K562 (cell line): ENCODE results near the gene CACNA2D3. TPM values are rescaled to one million over a fixed set of nuclear protein-coding genes. Genes with fewer than 3 reads are reported as not detected.

Experiments
- ATAC-seq: fragments of 200-7000 bp; cut with Tn5 transposase; 3 replicates; pipeline ENCODE4 v1.9.1; 2020; ENCODE audit warnings: moderate library complexity
- BruUV-seq: library from RNA; stranded (reverse); fragments of 400-500 nt; replicated peaks from 2 replicates; lab custom pipeline; 2021; lab: Mats Ljungman, UMichigan
- CTCF ChIA-PET: fragments of 300-600 bp; formaldehyde crosslinking; extraction: SDS; loops from one replicate; lab custom pipeline; 2021; ENCODE audit warnings: low intra/inter-chr PET ratio; lab: Yijun Ruan, JAX
- POLR2A ChIA-PET: fragments of 300-600, 350-650 bp; sonication (Branson Sonifier 250); formaldehyde crosslinking; extraction: SDS; loops from one replicate; lab custom pipeline; 2021; ENCODE audit warnings: antibody characterized with exemption, inconsistent platforms; lab: Yijun Ruan, JAX
- DNase-seq, 4 experiments: peaks; one replicate each; pipeline versions ENCODE4 v3.0.0 to v3.0.0-alpha.2; 2011 to 2018; ENCODE audit warnings: low spot score in 3 of 4, mixed read lengths in 3 of 4; ENCODE audit errors: extremely low read depth in 1 of 4
- FAIRE-seq: peaks from 2 replicates; lab custom pipeline; 2011; peaks lifted over from hg19 to GRCh38; lab: Jason Lieb, UNC
- H2AFZ ChIP-seq: 2 replicates; pipeline ENCODE4 v1.6.0; 2011; ENCODE audit warnings: low read depth, low read length, control low read depth, inconsistent platforms
- H3K27ac ChIP-seq: fragments of 200-600 bp; 3 replicates; pipeline ENCODE4 v1.8.0; 2011; ENCODE audit warnings: low read depth, mild to moderate bottlenecking, control low read depth, inconsistent platforms, low read length, moderate library complexity, mixed read lengths; ENCODE audit errors: extremely low read depth
- H3K27me3 ChIP-seq, 2 experiments: fragments of 300-600 bp in 1 of 2; 2 replicates in 1 of 2; 3 replicates in 1 of 2; pipeline versions ENCODE4 v1.6.0 to v1.8.0; 2011; ENCODE audit warnings: inconsistent platforms in 2 of 2, low read length in 2 of 2, mild to moderate bottlenecking in 1 of 2, mixed read lengths in 1 of 2, moderate library complexity in 1 of 2; ENCODE audit not compliant: control insufficient read depth in 2 of 2, insufficient read depth in 2 of 2
- H3K36me3 ChIP-seq: fragments of 300-600 bp; 3 replicates; pipeline ENCODE4 v1.8.0; 2011; ENCODE audit warnings: mild to moderate bottlenecking, low read length, inconsistent platforms; ENCODE audit not compliant: control insufficient read depth, insufficient read depth
- H3K4me1 ChIP-seq, 2 experiments: fragments of 200-600 bp in 1 of 2; replicated peaks in 1 of 2; 2 replicates in 1 of 2; 3 replicates in 1 of 2; pipeline versions ENCODE4 v1.5.1 to v1.8.0; 2011; ENCODE audit warnings: inconsistent platforms in 2 of 2, low read length in 2 of 2, mild to moderate bottlenecking in 1 of 2, mixed read lengths in 1 of 2, moderate library complexity in 1 of 2; ENCODE audit not compliant: control insufficient read depth in 2 of 2, insufficient read depth in 2 of 2
- H3K4me2 ChIP-seq: 2 replicates; pipeline ENCODE4 v1.6.1; 2011; ENCODE audit warnings: low read length, control low read depth, inconsistent platforms, mixed read lengths; ENCODE audit not compliant: insufficient read depth
- H3K4me3 ChIP-seq: fragments of 200-600 bp; sonication (generic), shearing (Covaris generic); 2 replicates; pipeline ENCODE4 v1.5.1; 2016; ENCODE audit warnings: control low read depth, inconsistent platforms
- H3K79me2 ChIP-seq: fragments of 200-600 bp; 3 replicates; pipeline ENCODE4 v1.8.0; 2011; ENCODE audit warnings: low read length, inconsistent platforms; ENCODE audit not compliant: control insufficient read depth, insufficient read depth
- H3K9ac ChIP-seq, 2 experiments: 2 replicates each; pipeline versions ENCODE4 v1.6.0 to v1.6.1; 2011; ENCODE audit warnings: low read depth in 2 of 2, low read length in 2 of 2, control low read depth in 1 of 2, inconsistent platforms in 1 of 2, mild to moderate bottlenecking in 1 of 2, mixed read lengths in 1 of 2; ENCODE audit not compliant: insufficient read depth in 1 of 2
- H3K9me1 ChIP-seq: one replicate; pipeline ENCODE4 v1.6.0; 2011; ENCODE audit warnings: inconsistent platforms, mild to moderate bottlenecking, low read length, moderate library complexity; ENCODE audit not compliant: control insufficient read depth, insufficient read depth
- H3K9me3 ChIP-seq: replicated peaks from 2 replicates; pipeline ENCODE4 v1.5.1; 2011; ENCODE audit warnings: low read depth, low read length, inconsistent platforms; ENCODE audit not compliant: control insufficient read depth, insufficient read depth
- H4K20me1 ChIP-seq: replicated peaks from 2 replicates; pipeline ENCODE4 v1.6.1; 2011; ENCODE audit warnings: low read length, inconsistent platforms, mixed read lengths; ENCODE audit not compliant: control insufficient read depth, insufficient read depth
- ELK1 ChIP-seq: sonication (generic); formaldehyde crosslinking; IDR thresholded peaks from 2 replicates; pipeline ENCODE4 v1.8.1; 2022; ENCODE audit warnings: missing genetic modification reagents
- FOXK1 ChIP-seq: sonication (generic); formaldehyde crosslinking; IDR thresholded peaks from 2 replicates; pipeline ENCODE4 v1.8.0; 2022; ENCODE audit warnings: missing genetic modification reagents, mild to moderate bottlenecking, borderline replicate concordance
- PHF8 ChIP-seq: fragments of 200-600 bp; sonication (generic); IDR thresholded peaks from 2 replicates; pipeline ENCODE4 v1.6.1; 2012; ENCODE audit warnings: mixed run types, mild to moderate bottlenecking, inconsistent platforms, low read length, moderate library complexity, borderline replicate concordance
- SMARCA4 ChIP-seq: fragments of 450-650 bp; IDR thresholded peaks from 2 replicates; pipeline ENCODE4 v1.6.1; 2016
- TRIM28 ChIP-seq: fragments of 450-650 bp; IDR thresholded peaks from 2 replicates; pipeline ENCODE4 v1.6.1; 2017
- ZBTB40 ChIP-seq, 2 experiments: fragments of 450-650 bp in 1 of 2; sonication (generic) in 1 of 2; formaldehyde crosslinking in 1 of 2; IDR thresholded peaks; 2 replicates each; pipeline versions ENCODE4 v1.7.1 to v1.9.0; 2016 to 2022; ENCODE audit warnings: inconsistent platforms in 1 of 2, mild to moderate bottlenecking in 1 of 2, missing genetic modification reagents in 1 of 2
- WGBS: fragments of 100-300 bp; shearing (Covaris generic); methylation state at CpG from one replicate; pipeline ENCODE4 v1.1.6; 2016; ENCODE audit warnings: low coverage, mixed read lengths; ENCODE audit not compliant: insufficient coverage; ENCODE audit errors: missing lambda C conversion rate; 5-methylcytosine and 5-hydroxymethylcytosine counted together
- in situ Hi-C: fragments of 300-500 bp; cut with MboI; formaldehyde crosslinking; loops from 4 replicates; pipeline ENCODE4 v1.15.0; 2018; ENCODE audit warnings: inconsistent platforms, mixed read lengths
- intact Hi-C: fragments of 100-400 bp; cut with micrococcal nuclease; formaldehyde crosslinking; loops from 2 replicates; pipeline ENCODE4 v1.14.2; 2022
- polyA plus RNA-seq, 8 experiments: library from polyadenylated mRNA; depleted of rRNA in 4 of 8; stranded (reverse) in 5 of 8; unstranded in 3 of 8; fragments of >200 nt; fragmentation: Nextera tagmentation in 2 of 8; fragmentation: Illumina TruSeq in 1 of 8; extraction: Ambion mirVana in 2 of 8; extraction: Trizol in 1 of 8; gene quantifications; 2 replicates each; pipeline versions ENCODE4 v1.2.1 to v1.2.3, GENCODE V29; 2011 to 2014; ENCODE audit warnings: inconsistent platforms in 1 of 8, missing spikeins in 1 of 8
- total RNA-seq, 7 experiments: library from RNA; depleted of rRNA in 6 of 7; stranded (reverse); fragments of >200 nt in 6 of 7; fragmentation: Illumina TruSeq in 2 of 7; extraction: Trizol in 2 of 7; gene quantifications; 2 replicates each; pipeline versions ENCODE4 v1.2.1 to v1.2.3, GENCODE V29; 2011 to 2021; ENCODE audit warnings: low replicate concordance in 1 of 7

The CACNA2D3 gene
- total and polyA plus RNA-seq, 9 of the 15 experiments (the other 6 are each of a cell fraction or from before 2014, with no cell fraction given): 0.01 TPM; not detected in 8

- H3K27me3 ChIP-seq: peaks cover 0 to 6% of the 10 kb centered on the region in 2 experiments; a peak in 1 of 5 replicates
- H4K20me1 ChIP-seq: no peaks in the 10 kb centered on the region
- ChIA-PET POLR2A (no interaction called here), CTCF (no interaction called here)
- 1% methylated on average over 9 of the region's 10 CpGs for WGBS
- no peak overlapping the region for H2AFZ ChIP-seq
- no peak overlapping the region for H3K9ac ChIP-seq
- no peaks in the 10 kb centered on the region for H3K9me3 ChIP-seq
- no peak for DNase-seq
- in situ Hi-C loops: no loop called here
- no peaks in the 10 kb centered on the region for H3K79me2 ChIP-seq
- no peak for FAIRE-seq
- H3K36me3 ChIP-seq: no peaks in the 10 kb centered on the region
- H3K27ac ChIP-seq: no peak overlapping the region
- no peak for ATAC-seq
- intact Hi-C loops: no loop called here
- no peaks in the 10 kb centered on the region for H3K9me1 ChIP-seq
- H3K4me1 ChIP-seq: no peaks in the 10 kb centered on the region
- H3K4me3 ChIP-seq: no peak overlapping the region
- no peak overlapping the region for H3K4me2 ChIP-seq
- no TSS peak for BruUV-seq
- TF ChIP-seq ELK1 (CRISPR knock-in tag) (no peak), FOXK1 (no peak), ZBTB40 (IDR thresholded peaks at IDR 0.05) (no peak), ZBTB40 (CRISPR knock-in tag; IDR thresholded peaks at IDR 0.05) (no peak), PHF8 (no peak), SMARCA4 (no peak), TRIM28 (no peak)
Observed at GRCh38 chr3:54279005-54279583, 156.7 kb downstream of the CACNA2D3 start.
